ENCODE measurements around the gene PPP2R5D.
"Not testable (repeated sequence)": the region's sequence is repeated elsewhere in the genome, so short reads cannot be mapped to it uniquely, and the experiment has no call there.

PPP2R5D gene

GRCh38 chr6:43033496-43034189, 49.3 kb downstream of the PPP2R5D start:
- no peak for DNase-seq

GRCh38 chr6:43034190-43034525, 49.8 kb downstream of the PPP2R5D start:
- no peak for DNase-seq

DNA sequence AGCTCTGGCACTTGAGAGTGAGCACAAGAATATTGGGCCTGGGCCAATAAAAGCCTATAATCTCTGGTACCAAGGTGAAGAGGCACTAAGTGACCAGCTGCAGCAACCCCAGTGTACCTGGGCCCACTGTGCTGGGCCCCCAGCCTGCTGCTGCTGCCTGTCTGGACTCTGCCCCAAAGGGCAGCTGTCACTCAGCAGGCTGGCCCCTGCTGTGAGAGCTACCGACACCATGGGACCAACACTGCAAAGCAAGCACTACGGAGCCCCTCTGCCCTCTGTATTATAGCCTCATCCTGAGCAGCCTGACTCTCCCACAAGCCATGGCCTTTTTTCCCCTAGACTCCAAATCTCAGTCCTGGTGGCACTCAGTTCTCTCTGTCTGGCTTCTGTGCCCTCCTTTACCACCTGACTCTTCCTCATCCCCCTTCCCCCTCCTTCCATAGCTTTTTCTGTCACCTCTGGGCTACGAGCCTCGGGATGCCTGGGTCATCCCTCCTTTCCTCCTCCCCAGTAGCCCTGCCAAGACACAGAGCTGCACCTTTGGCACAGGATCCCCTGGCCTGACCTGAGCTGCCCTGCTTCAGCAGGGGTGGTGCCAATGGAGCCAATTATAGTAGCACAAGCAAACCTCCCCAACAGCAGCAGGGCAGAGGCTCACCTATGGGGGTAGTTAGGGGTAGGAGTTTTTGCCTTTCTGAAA, 51.3 kb downstream of the PPP2R5D start:
- no peak for DNase-seq

DNA sequence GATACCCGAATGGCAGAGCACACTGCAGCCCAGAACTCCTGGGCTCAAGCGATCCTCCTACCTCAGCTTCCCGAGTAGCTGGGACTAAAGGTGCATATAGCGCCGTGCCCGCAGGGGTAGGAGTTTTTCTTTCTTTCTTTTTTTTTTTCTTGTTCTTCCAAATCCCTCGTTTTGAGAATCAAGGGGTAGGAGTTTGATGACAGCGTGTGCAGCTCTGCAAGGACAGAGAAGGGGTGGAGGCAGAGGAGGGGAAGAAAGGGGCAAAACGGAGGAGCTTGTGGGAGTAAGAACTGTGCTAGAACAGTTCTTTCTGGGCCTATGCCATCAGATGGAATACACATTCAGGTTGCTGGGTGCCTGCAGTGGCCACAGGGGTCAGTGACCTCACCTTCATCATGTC, 52.3 kb downstream of the PPP2R5D start:
- no peak for DNase-seq

DNA sequence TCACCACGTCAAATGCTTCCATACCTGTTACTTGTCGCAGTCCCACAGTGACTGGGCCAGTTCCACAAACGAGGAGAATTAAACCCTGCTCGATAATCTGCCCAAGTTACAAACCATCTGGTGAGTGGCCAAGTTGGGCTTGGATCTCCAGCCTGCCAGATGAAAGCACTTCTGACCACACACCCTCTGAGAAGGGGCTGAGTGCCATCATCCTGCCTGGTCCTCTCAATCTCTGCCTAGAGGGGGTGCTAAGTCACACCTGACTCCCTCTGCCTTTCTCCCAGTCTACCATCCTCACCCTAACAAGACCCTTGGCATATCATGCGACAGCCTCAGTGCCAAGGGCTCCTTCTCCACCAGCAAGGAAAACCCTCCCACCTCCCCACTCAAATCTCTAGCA, 52.8 kb downstream of the PPP2R5D start:
- no peak for DNase-seq

GRCh38 chr6:43037706-43038105, 53.3 kb downstream of the PPP2R5D start:
- no peak for DNase-seq

GRCh38 chr6:43038727-43039126, 54.4 kb downstream of the PPP2R5D start:
- no peak for DNase-seq

DNA sequence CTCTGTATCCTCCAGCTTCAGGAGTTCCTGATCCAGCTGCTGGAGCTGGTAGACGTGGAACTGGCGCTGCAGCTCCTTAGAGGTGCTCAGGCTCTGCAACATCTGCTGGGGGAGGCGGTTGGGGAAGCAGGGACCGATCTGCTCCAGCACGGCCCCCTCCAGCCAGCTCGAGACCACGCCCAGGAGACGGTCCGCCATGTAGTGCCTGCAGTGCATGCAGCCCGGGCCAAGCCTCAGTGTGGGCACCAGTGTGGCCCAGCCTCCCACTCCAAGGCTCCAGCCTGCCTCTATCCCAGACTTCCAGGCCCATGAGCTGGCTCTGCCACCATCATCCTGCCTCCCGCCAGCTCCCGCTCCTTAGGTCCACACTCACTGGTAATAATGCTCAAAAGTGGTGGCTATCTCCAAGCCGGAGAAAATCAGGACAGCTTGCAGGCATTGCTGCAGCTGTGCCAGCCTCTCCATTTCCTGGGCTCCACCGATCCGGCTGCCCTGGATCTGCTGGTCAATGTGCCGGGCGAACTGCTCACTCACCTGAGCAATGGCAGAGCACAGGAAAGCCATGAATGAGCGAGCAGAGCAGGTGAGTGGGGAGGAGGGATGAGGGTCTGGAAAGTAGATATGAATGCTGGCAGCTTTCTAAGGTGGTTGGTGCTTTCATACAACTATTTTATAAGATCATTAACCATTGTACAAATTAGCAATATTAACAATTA, 56.3 kb downstream of the PPP2R5D start:
- no peak for DNase-seq

- not testable (repeated sequence) for DNase-seq
Measured at GRCh38 chr6:43041475-43041874, 57.1 kb downstream of the PPP2R5D start.

GRCh38 chr6:43043310-43043709, 58.9 kb downstream of the PPP2R5D start:
- DNase-seq: no peak

- no peak for DNase-seq
Measured at GRCh38 chr6:43045371-43045930, 61.1 kb downstream of the PPP2R5D start.

DNA sequence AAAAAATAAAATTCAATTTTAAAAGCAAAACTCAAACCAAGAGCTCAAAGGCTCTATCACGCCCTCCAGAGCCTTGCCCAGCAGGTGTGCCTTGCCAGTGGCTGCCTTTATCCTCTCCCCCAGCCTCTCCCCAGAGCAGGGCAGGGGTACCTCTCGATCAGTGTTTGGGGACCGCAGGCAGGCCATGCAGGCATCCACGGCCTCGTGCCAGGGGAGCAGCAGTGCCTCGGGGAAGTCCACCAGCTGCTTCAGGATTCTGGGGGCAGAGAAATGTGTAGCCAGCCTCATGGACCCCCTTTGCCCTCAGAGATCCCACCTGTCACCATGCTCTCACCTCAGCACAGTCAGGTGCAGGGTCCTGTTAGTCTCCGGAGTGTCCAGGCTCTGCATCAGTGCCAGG, 63.6 kb downstream of the PPP2R5D start:
- DNase-seq: no peak

GRCh38 chr6:43050981-43051380, 66.6 kb downstream of the PPP2R5D start:
- no peak for DNase-seq

- no peak for DNase-seq
Measured at GRCh38 chr6:43052225-43052841, 68.0 kb downstream of the PPP2R5D start.

- DNase-seq: no peak
Measured at GRCh38 chr6:43052842-43053544, 68.6 kb downstream of the PPP2R5D start.

DNA sequence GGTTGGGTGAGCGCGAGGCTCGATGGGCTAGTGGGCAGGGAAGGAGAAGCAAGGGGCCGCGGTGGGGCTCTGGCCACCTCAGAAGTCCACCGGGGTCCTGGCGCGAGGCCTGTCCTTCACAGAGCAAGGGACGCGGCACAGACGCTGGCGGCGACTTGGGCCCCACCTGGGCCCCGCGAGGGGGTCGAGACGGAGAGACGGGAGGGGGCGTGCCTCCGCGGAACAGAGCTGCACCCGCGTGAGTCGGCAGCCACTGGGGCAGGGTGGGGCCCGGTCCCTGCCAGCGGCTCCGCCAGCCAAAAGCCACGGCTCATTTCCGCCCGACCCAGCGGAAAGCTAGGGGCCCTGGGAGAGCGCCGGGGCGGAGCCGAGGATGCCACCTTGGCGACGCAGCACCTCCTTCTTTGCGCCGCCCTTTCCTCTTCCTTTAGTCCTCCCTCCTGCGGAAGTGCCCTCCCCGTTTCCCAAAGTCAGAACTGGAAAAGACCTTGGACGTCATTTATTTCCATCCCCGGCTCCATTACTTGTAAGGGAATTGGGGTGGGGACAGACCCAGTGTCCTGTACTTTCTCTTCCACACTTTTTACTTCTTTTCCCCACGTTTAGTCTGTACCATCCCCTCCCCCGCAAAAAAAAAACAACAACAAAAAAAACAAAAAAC, 69.3 kb downstream of the PPP2R5D start, which contains the start of gene CUL7:
Gene CUL7, minus strand, starts transcription at position 307 of the 661 bp plus-strand sequence. CDS start 1,063 bp downstream, outside the sequence.
- DNase-seq: peak; percentile 41

DNA sequence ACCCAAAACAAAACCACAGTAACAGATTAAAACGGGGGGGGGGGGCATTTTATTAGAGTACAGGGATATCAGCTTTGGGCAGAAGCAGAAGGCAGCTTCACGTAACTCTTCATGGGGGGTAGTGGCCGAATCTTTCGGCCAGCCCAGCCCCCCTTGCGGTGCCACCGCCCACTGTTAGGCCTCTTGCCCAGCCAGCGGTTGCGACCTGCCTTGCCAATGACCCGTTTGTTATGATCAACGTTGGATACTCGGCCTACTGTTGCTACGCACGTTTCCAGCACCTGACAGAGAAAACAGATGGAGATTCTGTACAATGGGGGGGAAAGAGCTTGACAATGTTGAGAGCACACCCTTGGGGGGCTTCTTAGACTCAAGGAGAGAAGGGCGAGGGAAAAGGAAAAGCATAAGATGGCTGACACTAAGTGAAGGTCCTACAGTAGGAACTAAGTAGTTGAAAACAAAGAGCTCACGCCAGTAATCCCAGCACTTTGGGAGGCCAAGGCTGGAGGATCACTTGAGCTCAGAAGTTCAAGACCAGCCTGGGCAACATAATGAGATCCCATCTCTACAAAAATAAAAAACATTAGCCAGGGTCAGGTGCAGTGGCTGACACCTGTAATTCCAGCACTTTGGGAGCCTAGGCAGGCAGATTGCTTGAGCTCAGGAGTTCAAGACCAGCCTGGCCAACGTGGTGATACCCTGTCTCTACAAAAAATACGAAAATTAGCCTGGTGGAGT, 70.0 kb downstream of the PPP2R5D start:
- DNase-seq: no peak

- DNase-seq: no peak
Measured at GRCh38 chr6:43055966-43056365, 71.6 kb downstream of the PPP2R5D start.

GRCh38 chr6:43058531-43058930, 74.2 kb downstream of the PPP2R5D start:
- no peak for DNase-seq

GRCh38 chr6:43059168-43060033, 75.0 kb downstream of the PPP2R5D start, which contains the start of the genes KLC4 and MRPL2:
Gene KLC4, plus strand, starts transcription at chr6:43059631. Its CDS starts 1,705 bp downstream, at chr6:43061336.
Gene MRPL2, minus strand, starts transcription at chr6:43059434. Its CDS starts 53 bp downstream, at chr6:43059381.
- DNase-seq: peak; percentile 91

All from NCI-H2107 (cell line).